ENCODE measurements around the gene PCK1.

PCK1 gene

DNA sequence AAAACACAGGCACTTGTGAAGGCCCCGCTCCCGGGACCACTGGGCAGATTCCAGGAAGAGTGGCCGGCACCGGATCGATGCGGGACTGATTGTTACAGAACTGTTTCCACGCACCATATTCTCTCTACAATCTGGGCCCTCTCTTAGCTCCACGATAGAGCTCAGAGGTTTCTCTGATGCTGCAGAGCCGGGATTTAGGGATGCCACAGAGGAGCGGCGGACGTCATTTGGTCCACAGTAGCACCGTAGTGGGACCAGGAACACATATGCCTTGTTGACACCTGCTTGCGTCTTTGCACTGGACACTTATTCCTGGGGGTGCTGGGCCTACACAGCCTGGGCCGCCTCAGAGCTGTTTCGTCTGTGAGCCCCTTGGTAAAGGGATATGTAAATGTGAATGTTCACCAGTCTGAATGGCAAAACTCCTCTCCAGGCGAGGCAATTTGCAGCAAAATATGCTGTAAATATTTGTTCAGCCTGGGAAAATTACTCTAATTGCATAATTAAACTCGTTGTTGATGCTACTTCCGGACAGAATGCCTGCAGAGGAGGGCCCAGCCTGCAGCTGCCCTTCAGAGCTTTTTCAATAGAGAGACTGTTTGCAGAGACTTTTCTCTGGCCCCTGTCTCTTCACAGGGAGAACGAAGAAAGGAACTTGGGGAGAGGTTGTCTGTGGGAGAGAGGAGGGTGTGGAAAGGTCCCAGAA, 9.4 kb downstream of the PCK1 start:
- no peak for TF ChIP-seq POLR2AphosphoS5 (IDR thresholded peaks at IDR 0.05; ENCODE audit: low read depth, low read length)
- TF ChIP-seq SIN3A (IDR thresholded peaks at IDR 0.05; ENCODE audit: borderline replicate concordance, insufficient read depth, low read length): no peak

DNA sequence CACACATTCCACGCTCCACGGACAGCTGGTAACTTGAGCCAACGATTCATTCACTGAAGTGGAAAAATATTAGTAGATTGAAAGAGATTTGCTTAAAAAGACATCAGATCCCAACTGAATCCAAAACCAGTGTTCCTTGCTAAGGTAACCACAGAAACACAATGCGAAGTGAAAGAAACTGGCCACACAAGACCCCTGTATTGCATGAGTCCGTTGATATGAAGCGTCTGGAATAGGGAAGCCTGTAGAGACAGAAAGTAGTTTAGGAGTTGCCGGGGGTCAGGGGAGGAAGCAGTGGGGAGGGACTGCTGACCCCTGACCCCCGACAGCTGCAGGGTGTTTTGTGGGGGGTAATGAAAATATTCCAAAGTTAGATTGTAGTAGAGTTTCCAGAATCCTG, 10.0 kb downstream of the PCK1 start:
- TF ChIP-seq FOXP2 (optimal IDR thresholded peaks at IDR 0.05; ENCODE audit: borderline replicate concordance, extremely low read depth, extremely low read length, insufficient read depth) (no peak), SIN3A (IDR thresholded peaks at IDR 0.05; ENCODE audit: borderline replicate concordance, insufficient read depth, low read length) (no peak), POLR2AphosphoS5 (IDR thresholded peaks at IDR 0.05; ENCODE audit: low read depth, low read length) (no peak), TAF1 (IDR thresholded peaks at IDR 0.05; ENCODE audit: borderline replicate concordance, insufficient read depth, low read length) (no peak)
- TF ChIP-seq, protein P1, sequence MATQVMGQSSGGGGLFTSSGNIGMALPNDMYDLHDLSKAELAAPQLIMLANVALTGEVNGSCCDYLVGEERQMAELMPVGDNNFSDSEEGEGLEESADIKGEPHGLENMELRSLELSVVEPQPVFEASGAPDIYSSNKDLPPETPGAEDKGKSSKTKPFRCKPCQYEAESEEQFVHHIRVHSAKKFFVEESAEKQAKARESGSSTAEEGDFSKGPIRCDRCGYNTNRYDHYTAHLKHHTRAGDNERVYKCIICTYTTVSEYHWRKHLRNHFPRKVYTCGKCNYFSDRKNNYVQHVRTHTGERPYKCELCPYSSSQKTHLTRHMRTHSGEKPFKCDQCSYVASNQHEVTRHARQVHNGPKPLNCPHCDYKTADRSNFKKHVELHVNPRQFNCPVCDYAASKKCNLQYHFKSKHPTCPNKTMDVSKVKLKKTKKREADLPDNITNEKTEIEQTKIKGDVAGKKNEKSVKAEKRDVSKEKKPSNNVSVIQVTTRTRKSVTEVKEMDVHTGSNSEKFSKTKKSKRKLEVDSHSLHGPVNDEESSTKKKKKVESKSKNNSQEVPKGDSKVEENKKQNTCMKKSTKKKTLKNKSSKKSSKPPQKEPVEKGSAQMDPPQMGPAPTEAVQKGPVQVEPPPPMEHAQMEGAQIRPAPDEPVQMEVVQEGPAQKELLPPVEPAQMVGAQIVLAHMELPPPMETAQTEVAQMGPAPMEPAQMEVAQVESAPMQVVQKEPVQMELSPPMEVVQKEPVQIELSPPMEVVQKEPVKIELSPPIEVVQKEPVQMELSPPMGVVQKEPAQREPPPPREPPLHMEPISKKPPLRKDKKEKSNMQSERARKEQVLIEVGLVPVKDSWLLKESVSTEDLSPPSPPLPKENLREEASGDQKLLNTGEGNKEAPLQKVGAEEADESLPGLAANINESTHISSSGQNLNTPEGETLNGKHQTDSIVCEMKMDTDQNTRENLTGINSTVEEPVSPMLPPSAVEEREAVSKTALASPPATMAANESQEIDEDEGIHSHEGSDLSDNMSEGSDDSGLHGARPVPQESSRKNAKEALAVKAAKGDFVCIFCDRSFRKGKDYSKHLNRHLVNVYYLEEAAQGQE (IDR thresholded peaks at IDR 0.05; ENCODE audit: insufficient read depth in 1 of 2, low read depth in 2 of 2, low read length in 2 of 2): no peak

DNA sequence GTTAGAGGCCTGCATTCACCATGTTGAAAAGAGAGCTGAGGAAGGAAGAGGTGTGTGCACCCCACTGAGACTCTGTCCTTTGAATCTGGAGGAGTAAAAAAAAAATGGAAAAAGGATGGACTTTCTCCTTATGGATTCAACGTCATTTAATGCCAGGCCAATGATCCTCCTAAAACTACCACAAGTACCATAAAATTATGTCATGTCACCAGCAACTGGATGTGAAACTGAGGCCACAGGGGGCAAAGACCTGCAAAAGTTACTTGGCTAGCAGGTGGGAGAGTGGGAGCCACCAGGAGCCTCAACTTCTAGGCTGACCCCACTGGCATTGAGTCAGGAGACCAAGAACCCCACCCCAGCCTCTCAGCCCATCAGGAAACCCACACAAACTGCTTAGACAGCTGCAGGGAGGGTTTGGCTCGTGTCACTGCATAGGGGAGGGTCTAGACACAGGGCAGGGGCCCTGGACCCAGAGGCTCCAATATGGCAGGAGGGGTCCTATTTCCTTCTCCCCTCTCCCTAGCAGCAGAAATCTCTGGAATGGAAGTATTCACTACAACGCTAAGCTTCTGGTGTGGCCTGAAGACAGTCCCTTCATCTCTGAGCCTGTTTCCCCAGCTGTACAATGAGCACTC, 11.0 kb downstream of the PCK1 start:
- TF ChIP-seq, protein P1 (IDR thresholded peaks at IDR 0.05; ENCODE audit: insufficient read depth in 1 of 2, low read depth in 2 of 2, low read length in 2 of 2): no peak
- no peak for TF ChIP-seq FOXP2 (optimal IDR thresholded peaks at IDR 0.05; ENCODE audit: borderline replicate concordance, extremely low read depth, extremely low read length, insufficient read depth)
- no peak for TF ChIP-seq SIN3A (IDR thresholded peaks at IDR 0.05; ENCODE audit: borderline replicate concordance, insufficient read depth, low read length)
- no peak for TF ChIP-seq POLR2AphosphoS5 (IDR thresholded peaks at IDR 0.05; ENCODE audit: low read depth, low read length)
- TF ChIP-seq TAF1 (IDR thresholded peaks at IDR 0.05; ENCODE audit: borderline replicate concordance, insufficient read depth, low read length): no peak

DNA sequence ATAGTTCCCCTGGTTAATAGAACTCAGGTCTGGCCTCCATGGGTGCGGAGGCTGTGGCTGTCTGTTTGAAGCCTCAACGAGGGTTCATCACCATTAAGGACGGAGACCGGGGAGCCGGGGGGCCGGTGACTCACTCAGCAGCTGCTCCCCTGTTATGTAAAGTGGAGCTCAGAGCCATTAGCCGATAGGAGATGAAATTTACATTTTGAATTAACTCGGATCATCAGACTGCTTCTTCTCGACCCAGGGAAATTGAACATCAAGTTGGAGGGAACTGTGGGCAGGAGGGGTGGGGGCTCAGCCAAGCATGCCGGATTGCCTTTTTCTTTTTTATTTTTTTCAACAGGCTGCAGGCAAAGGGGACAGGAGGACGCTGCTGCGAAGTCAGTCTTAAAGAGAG, 12.3 kb downstream of the PCK1 start:
- TF ChIP-seq SIN3A (IDR thresholded peaks at IDR 0.05; ENCODE audit: borderline replicate concordance, insufficient read depth, low read length) (no peak), POLR2AphosphoS5 (IDR thresholded peaks at IDR 0.05; ENCODE audit: low read depth, low read length) (no peak), FOXP2 (optimal IDR thresholded peaks at IDR 0.05; ENCODE audit: borderline replicate concordance, extremely low read depth, extremely low read length, insufficient read depth) (no peak), TAF1 (IDR thresholded peaks at IDR 0.05; ENCODE audit: borderline replicate concordance, insufficient read depth, low read length) (no peak)
- TF ChIP-seq, protein P1 (IDR thresholded peaks at IDR 0.05; ENCODE audit: insufficient read depth in 1 of 2, low read depth in 2 of 2, low read length in 2 of 2): no peak

DNA sequence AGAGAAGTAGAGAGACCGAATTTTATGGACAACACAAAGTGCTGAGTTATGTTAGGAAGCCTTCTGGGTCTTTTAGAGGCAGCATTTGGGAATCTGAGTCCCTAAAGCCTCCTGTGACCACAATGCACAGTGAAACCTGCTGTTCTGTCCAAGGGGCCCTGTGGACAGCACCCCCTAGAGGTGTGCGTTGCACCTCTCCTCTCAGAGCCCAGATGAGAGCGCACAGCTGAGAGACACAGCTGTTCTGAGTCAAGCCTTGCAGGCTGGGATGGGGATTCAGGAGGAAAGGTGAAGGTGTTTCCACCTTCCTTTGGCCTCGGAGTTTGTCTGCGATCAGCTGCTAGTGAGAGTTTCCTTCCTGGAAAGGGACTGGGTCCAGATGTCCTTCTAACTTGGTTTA, 13.0 kb downstream of the PCK1 start:
- TF ChIP-seq, protein P1 (IDR thresholded peaks at IDR 0.05; ENCODE audit: insufficient read depth in 1 of 2, low read depth in 2 of 2, low read length in 2 of 2): 0 out of 4 replicates have a peak, but pooled peaks of 1 of the 2 experiments have one; percentile 13
- no peak for TF ChIP-seq SIN3A (IDR thresholded peaks at IDR 0.05; ENCODE audit: borderline replicate concordance, insufficient read depth, low read length)
